HCT116 (cell line): ENCODE measurements around the gene MYL5. TPM values are rescaled to one million over a fixed set of nuclear protein-coding genes. Genes with fewer than 3 reads are reported as not detected.

Experiments
- ATAC-seq: fragments of 200-7000 bp; cut with Tn5 transposase; 2 replicates; pipeline ENCODE4 v1.9.1; 2020; ENCODE audit warnings: mild to moderate bottlenecking, moderate library complexity
- BruUV-seq: library from RNA; stranded (reverse); fragments of 400-500 nt; replicated peaks from 2 replicates; lab custom pipeline; 2021; lab: Mats Ljungman, UMichigan
- CTCF ChIA-PET: fragments of 300-600 bp; sonication (Branson Sonifier 250); formaldehyde crosslinking; loops from one replicate; lab custom pipeline; 2021; ENCODE audit warnings: antibody characterized with exemption; lab: Charles Lee
- POLR2A ChIA-PET: fragments of 300-600, 350-600 bp; sonication (Branson Sonifier 250); formaldehyde crosslinking; loops from one replicate; lab custom pipeline; 2021; ENCODE audit warnings: antibody characterized with exemption; lab: Charles Lee
- RAD21 ChIA-PET, 2 experiments: fragments of 300-600 bp; sonication (Branson Sonifier 250); formaldehyde crosslinking; loops; one replicate each; lab custom pipeline; 2023; ENCODE audit warnings: low total read pairs in 2 of 2; ENCODE audit not compliant: uncharacterized antibody in 2 of 2, unreplicated experiment in 2 of 2, low non-redundant PET in 1 of 2; lab: Charles Lee
- DNase-seq: peaks from one replicate; pipeline ENCODE4 v3.0.0-alpha.2; 2010; ENCODE audit warnings: low read depth, low spot score
- H2AFZ ChIP-seq: fragments of 200-600 bp; shearing (Covaris generic), sonication (generic); 2 replicates; pipeline ENCODE4 v1.6.1; 2017; ENCODE audit warnings: low read depth, mixed run types, mixed read lengths, antibody characterized with exemption, low read length; ENCODE audit not compliant: poor library complexity, severe bottlenecking
- H3K27ac ChIP-seq: 2 replicates; pipeline ENCODE4 v1.5.1; 2012; ENCODE audit warnings: low read depth, low read length
- H3K27me3 ChIP-seq: fragments of 200-600 bp; sonication (generic); 2 replicates; pipeline ENCODE4 v1.6.1; 2016; ENCODE audit warnings: mixed run types, low read length, mixed read lengths; ENCODE audit not compliant: insufficient read depth
- H3K36me3 ChIP-seq, 2 experiments: fragments of 200-500 bp in 1 of 2; fragments of 200-600 bp in 1 of 2; sonication (Bioruptor generic) in 1 of 2; sonication (generic) in 1 of 2; 2 replicates each; pipeline versions ENCODE4 v1.5.1 to v1.6.1; 2014 to 2016; ENCODE audit warnings: low read length in 2 of 2, inconsistent platforms in 1 of 2, mixed read lengths in 1 of 2, mixed run types in 1 of 2; ENCODE audit not compliant: insufficient read depth in 2 of 2, control insufficient read depth in 1 of 2
- H3K4me1 ChIP-seq, 2 experiments: fragments of 200-600 bp in 1 of 2; sonication (generic) in 1 of 2; 2 replicates each; pipeline versions ENCODE4 v1.5.1 to v1.6.1; 2012 to 2017; ENCODE audit warnings: low read length in 2 of 2, inconsistent platforms in 1 of 2, mild to moderate bottlenecking in 1 of 2, mixed read lengths in 1 of 2, mixed run types in 1 of 2, moderate library complexity in 1 of 2; ENCODE audit not compliant: insufficient read depth in 2 of 2, control insufficient read depth in 1 of 2
- H3K4me2 ChIP-seq: fragments of 200-600 bp; sonication (generic); 2 replicates; pipeline ENCODE4 v1.6.1; 2017; ENCODE audit warnings: mixed run types, low read length, mixed read lengths
- H3K4me3 ChIP-seq, 2 experiments: fragments of 200-600 bp in 1 of 2; sonication (generic) in 1 of 2; replicated peaks in 1 of 2; 2 replicates each; pipeline ENCODE4 v1.5.1; 2011 to 2016; ENCODE audit warnings: low read length in 2 of 2, control low read depth in 1 of 2, low read depth in 1 of 2, mild to moderate bottlenecking in 1 of 2, mixed read lengths in 1 of 2, mixed run types in 1 of 2
- H3K79me2 ChIP-seq: fragments of 200-600 bp; sonication (generic); 2 replicates; pipeline ENCODE4 v1.6.1; 2017; ENCODE audit warnings: mild to moderate bottlenecking, mixed run types, low read length, moderate library complexity, mixed read lengths; ENCODE audit not compliant: insufficient read depth
- H3K9ac ChIP-seq: fragments of 200-600 bp; sonication (generic); 2 replicates; pipeline ENCODE4 v1.6.1; 2016; ENCODE audit warnings: low read length, mixed read lengths
- H3K9me2 ChIP-seq: fragments of 200-600 bp; sonication (generic), shearing (Covaris generic); 2 replicates; pipeline ENCODE4 v1.6.1; 2017; ENCODE audit warnings: mixed run types, mild to moderate bottlenecking, moderate library complexity; ENCODE audit not compliant: insufficient read depth
- H3K9me3 ChIP-seq, 2 experiments: fragments of 200-500 bp in 1 of 2; fragments of 200-600 bp in 1 of 2; sonication (Bioruptor generic) in 1 of 2; sonication (generic) in 1 of 2; 2 replicates each; pipeline ENCODE4 v1.6.1; 2014 to 2017; ENCODE audit warnings: low read length in 2 of 2, mixed read lengths in 2 of 2, inconsistent platforms in 1 of 2, low read depth in 1 of 2, mild to moderate bottlenecking in 1 of 2, mixed run types in 1 of 2, moderate library complexity in 1 of 2; ENCODE audit not compliant: control insufficient read depth in 1 of 2, insufficient read depth in 1 of 2
- H4K20me1 ChIP-seq: fragments of 200-600 bp; sonication (generic), shearing (Covaris generic); 2 replicates; pipeline ENCODE4 v1.6.1; 2017; ENCODE audit warnings: mixed run types, mild to moderate bottlenecking, moderate library complexity; ENCODE audit not compliant: insufficient read depth
- ATF3 ChIP-seq: IDR thresholded peaks from 2 replicates; pipeline ENCODE4 v1.6.1; 2012
- CEBPB ChIP-seq: IDR thresholded peaks from 2 replicates; pipeline ENCODE4 v1.6.1; 2012; ENCODE audit warnings: low read depth
- CTCF ChIP-seq, 3 experiments: fragments of 200-600 bp in 1 of 3; sonication (generic) in 1 of 3; IDR thresholded peaks in 2 of 3; conservative IDR thresholded peaks in 1 of 3; 2 replicates each; pipeline ENCODE4 v1.5.1; 2012 to 2017; ENCODE audit warnings: low read depth in 2 of 3, low read length in 2 of 3, antibody characterized with exemption in 1 of 3, borderline replicate concordance in 1 of 3, control low read depth in 1 of 3, mild to moderate bottlenecking in 1 of 3, mixed read lengths in 1 of 3, mixed run types in 1 of 3, moderate library complexity in 1 of 3; ENCODE audit not compliant: insufficient read depth in 1 of 3
- EZH2 ChIP-seq: fragments of 200-600 bp; sonication (generic); IDR thresholded peaks from 2 replicates; pipeline ENCODE4 v1.6.1; 2017; ENCODE audit warnings: antibody characterized with exemption, mixed run types
- FOSL1 ChIP-seq: IDR thresholded peaks from 2 replicates; pipeline ENCODE4 v1.6.1; 2012; ENCODE audit warnings: low read depth
- JUND ChIP-seq: IDR thresholded peaks from 2 replicates; pipeline ENCODE4 v1.6.1; 2012
- MAX ChIP-seq: IDR thresholded peaks from 2 replicates; pipeline ENCODE4 v1.6.1; 2012
- POLR2AphosphoS5 ChIP-seq: IDR thresholded peaks from 2 replicates; pipeline ENCODE4 v1.6.1; 2011; ENCODE audit warnings: mild to moderate bottlenecking, low read depth, low read length, moderate library complexity
- RAD21 ChIP-seq: IDR thresholded peaks from 2 replicates; pipeline ENCODE4 v1.6.1; 2012; ENCODE audit warnings: low read depth, mild to moderate bottlenecking
- REST ChIP-seq: IDR thresholded peaks from 2 replicates; pipeline ENCODE4 v1.6.1; 2012; ENCODE audit warnings: low read depth
- SRF ChIP-seq: IDR thresholded peaks from 2 replicates; pipeline ENCODE4 v1.6.1; 2012; ENCODE audit warnings: low read depth
- TCF7L2 ChIP-seq: IDR thresholded peaks from 2 replicates; pipeline ENCODE4 v1.7.0; 2011; ENCODE audit warnings: borderline replicate concordance, inconsistent platforms; ENCODE audit not compliant: insufficient read depth, insufficient read length; ENCODE audit errors: extremely low read depth
- YY1 ChIP-seq: IDR thresholded peaks from 2 replicates; pipeline ENCODE4 v1.6.1; 2011; ENCODE audit warnings: low read length, low read depth, moderate library complexity, mild to moderate bottlenecking; ENCODE audit not compliant: insufficient replicate concordance; ENCODE audit errors: extremely low read depth
- ZBTB33 ChIP-seq: IDR thresholded peaks from 2 replicates; pipeline ENCODE4 v1.6.1; 2011; ENCODE audit warnings: mild to moderate bottlenecking, low read length, moderate library complexity; ENCODE audit not compliant: insufficient replicate concordance; ENCODE audit errors: extremely low read depth
- ZFX ChIP-seq: fragments of 450-650 bp; IDR thresholded peaks from 2 replicates; pipeline ENCODE4 v1.6.1; 2017
- intact Hi-C: fragments of 100-400 bp; cut with micrococcal nuclease; formaldehyde crosslinking; loops from 2 replicates; pipeline ENCODE4 v1.10.0; 2022
- total RNA-seq: library from RNA; stranded (reverse); gene quantifications from one replicate; pipeline ENCODE4 v1.2.1, GENCODE V29; 2021; ENCODE audit not compliant: unreplicated experiment

Gene MYL5
- total RNA-seq, 1 experiment from 2014 or later, result 14.0 TPM

- no peaks in the 10 kb centered on the region for H3K27me3 ChIP-seq
- ChIA-PET CTCF (no interaction called here), RAD21 (no interaction called here), POLR2A (no interaction called here)
- no TSS peak for BruUV-seq
- TF ChIP-seq RAD21, result no peak
- TF ChIP-seq POLR2AphosphoS5, result no peak
- no peak for TF ChIP-seq ATF3
- no peak for TF ChIP-seq JUND
- no peak for TF ChIP-seq ZFX
- TF ChIP-seq SRF, result no peak
- no peak for TF ChIP-seq MAX
- no peak for TF ChIP-seq ZBTB33
- TF ChIP-seq FOSL1, result no peak
- no peak for TF ChIP-seq CEBPB
- TF ChIP-seq YY1, result no peak
- TF ChIP-seq CTCF (IDR thresholded peaks at IDR 0.05 in 2 of 3, conservative IDR thresholded peaks at IDR 0.05 in 1 of 3; ENCODE audit: borderline replicate concordance in 1 of 3, insufficient read depth in 1 of 3, low read depth in 2 of 3, low read length in 2 of 3), result no peak
- TF ChIP-seq REST, result no peak
- TF ChIP-seq EZH2, result no peak
- no peak for TF ChIP-seq TCF7L2
- no peak overlapping the region for H3K4me2 ChIP-seq
- no peaks in the 10 kb centered on the region for H3K36me3 ChIP-seq
- H3K79me2 ChIP-seq, result peaks cover 69% of the 10 kb centered on the region
- no peak overlapping the region for H3K9ac ChIP-seq
- no peak for ATAC-seq
- H2AFZ ChIP-seq, result no peak overlapping the region
- no peaks in the 10 kb centered on the region for H3K9me3 ChIP-seq
- H4K20me1 ChIP-seq, result no peaks in the 10 kb centered on the region
- H3K4me3 ChIP-seq, result no peak overlapping the region
- peaks cover 3 to 9% of the 10 kb centered on the region in 2 experiments; a peak in 3 of 4 replicates for H3K4me1 ChIP-seq
- intact Hi-C loops, result no loop called here
- H3K9me2 ChIP-seq, result no peaks in the 10 kb centered on the region
- no peak for DNase-seq
- no peak overlapping the region; the same call in 1 of the 2 replicates for H3K27ac ChIP-seq
Observed at GRCh38 chr4:708631-708933, 34.2 kb downstream of the MYL5 start.
